Activated CD8-positive, alpha-beta T cell treated with anti-CD3 and anti-CD28 coated beads, Interleukin-2, amount 10 ng/mL, durations not matched to agents 7 days and 5 days (primary cell): ENCODE measurements around the gene IKZF1. TPM values are rescaled to one million over a fixed set of nuclear protein-coding genes. Genes with fewer than 3 reads are reported as not detected.

Experiments used
- ATAC-seq: fragments of 150-1000 bp; cut with Tn5 transposase; one replicate; pipeline ENCODE4 v1.10.0; 2021; ENCODE audit warnings: moderate library complexity
- CTCF ChIA-PET: fragments of 350-600 bp; sonication (Branson Sonifier 250); formaldehyde crosslinking; loops from one replicate; lab custom pipeline; 2021; ENCODE audit warnings: antibody characterized with exemption; lab: Charles Lee
- POLR2A ChIA-PET: fragments of 350-600 bp; sonication (Branson Sonifier 250); formaldehyde crosslinking; loops from one replicate; lab custom pipeline; 2021; ENCODE audit warnings: antibody characterized with exemption; lab: Charles Lee
- DNase-seq: peaks from one replicate; pipeline ENCODE4 v3.0.0-alpha.2; 2020
- H3K27ac Mint-ChIP-seq: one replicate; pipeline ENCODE4 v1.8.0; 2021; ENCODE audit warnings: mild to moderate bottlenecking, mixed read lengths
- H3K27me3 Mint-ChIP-seq: one replicate; pipeline ENCODE4 v1.8.0; 2021; ENCODE audit warnings: low read depth, mixed read lengths
- H3K36me3 Mint-ChIP-seq: one replicate; pipeline ENCODE4 v1.8.0; 2021; ENCODE audit warnings: low read depth, mixed read lengths
- H3K4me1 Mint-ChIP-seq: one replicate; pipeline ENCODE4 v1.8.0; 2021; ENCODE audit warnings: low read depth, mixed read lengths
- H3K4me3 Mint-ChIP-seq: one replicate; pipeline ENCODE4 v1.8.0; 2021; ENCODE audit warnings: mild to moderate bottlenecking, mixed read lengths
- H3K9me3 Mint-ChIP-seq: one replicate; pipeline ENCODE4 v1.8.0; 2022; ENCODE audit warnings: mixed read lengths; ENCODE audit not compliant: insufficient read depth
- total RNA-seq, 2 experiments: library from RNA; stranded (reverse); gene quantifications; one replicate each; pipeline ENCODE4 v1.2.3, GENCODE V29; 2021

The IKZF1 gene
- total RNA-seq, 2 experiments from 2014 or later = 370 to 374 TPM

- peaks cover 39% of the 10 kb centered on the region for H3K4me1 Mint-ChIP-seq
- DNase-seq (no peak), ATAC-seq (no peak)
- peaks cover 2% of the 10 kb centered on the region for H3K36me3 Mint-ChIP-seq
- H3K27me3 Mint-ChIP-seq = no peaks in the 10 kb centered on the region
- H3K4me3 Mint-ChIP-seq = no peak overlapping the region
- ChIA-PET POLR2A (interaction anchor here (0.6 to 1.5 kb wide), 2 partner anchors 32 to 33 kb away, joined by 3 to 4 read pairs; no protein-coding TSS in a partner anchor), CTCF (interaction anchor here (1.0 to 2.1 kb wide), 4 partner anchors 12 to 94 kb away, joined by 3 to 9 read pairs (median 5); no protein-coding TSS in a partner anchor)
- H3K27ac Mint-ChIP-seq = no peak overlapping the region
- no peaks in the 10 kb centered on the region for H3K9me3 Mint-ChIP-seq
Observed at GRCh38 chr7:50298811-50299562, 5.5 kb upstream of the IKZF1 start.

DNA sequence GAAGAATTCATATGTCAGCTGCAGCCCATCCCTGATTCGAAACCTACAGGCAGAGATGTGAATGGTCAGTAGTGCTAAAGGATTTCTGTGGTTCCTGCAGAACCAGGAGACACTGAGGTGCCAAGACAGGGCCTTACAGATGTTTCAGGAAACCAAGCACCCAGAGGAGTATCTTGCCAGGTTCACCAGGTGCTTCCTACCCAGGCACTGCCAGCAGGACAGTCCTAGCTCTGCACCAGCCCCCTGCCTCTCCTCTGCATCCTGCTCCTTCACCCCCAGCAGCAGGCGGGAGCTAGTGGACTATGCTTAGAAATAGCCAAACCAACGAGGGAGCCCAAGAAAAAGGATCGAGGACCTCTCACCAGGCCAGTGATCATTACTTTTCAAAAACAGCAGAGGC, 4.2 kb upstream of the IKZF1 start:
- peaks cover 39% of the 10 kb centered on the region for H3K4me1 Mint-ChIP-seq
- H3K4me3 Mint-ChIP-seq = peak overlapping the region; percentile 16
- no peak overlapping the region for H3K27ac Mint-ChIP-seq
- no peaks in the 10 kb centered on the region for H3K9me3 Mint-ChIP-seq
- H3K27me3 Mint-ChIP-seq = no peaks in the 10 kb centered on the region
- POLR2A ChIA-PET = interaction anchor here (0.6 to 1.5 kb wide), 3 partner anchors 18 to 35 kb away, joined by 3 to 4 read pairs (median 3); no protein-coding TSS in a partner anchor
- peaks cover 7% of the 10 kb centered on the region for H3K36me3 Mint-ChIP-seq
- DNase-seq (no peak), ATAC-seq (no peak)
- CTCF ChIA-PET = interaction anchor here (0.7 to 2.2 kb wide), 8 partner anchors 8 to 116 kb away, joined by 3 to 10 read pairs (median 4); no protein-coding TSS in a partner anchor

GRCh38 chr7:50302486-50303334, 1.8 kb upstream of the IKZF1 start:
- peaks cover 39% of the 10 kb centered on the region for H3K4me1 Mint-ChIP-seq
- peaks cover 30% of the 10 kb centered on the region for H3K36me3 Mint-ChIP-seq
- ATAC-seq (no peak), DNase-seq (no peak)
- peak overlapping the region; percentile 73 for H3K4me3 Mint-ChIP-seq
- no peaks in the 10 kb centered on the region for H3K9me3 Mint-ChIP-seq
- H3K27me3 Mint-ChIP-seq = no peaks in the 10 kb centered on the region
- ChIA-PET CTCF (interaction anchor here (1.0 kb wide), 1 partner anchor 66 kb away, joined by 3 read pairs; no protein-coding TSS in a partner anchor), POLR2A (no interaction called here)
- H3K27ac Mint-ChIP-seq = peak overlapping the region; percentile 79

DNA sequence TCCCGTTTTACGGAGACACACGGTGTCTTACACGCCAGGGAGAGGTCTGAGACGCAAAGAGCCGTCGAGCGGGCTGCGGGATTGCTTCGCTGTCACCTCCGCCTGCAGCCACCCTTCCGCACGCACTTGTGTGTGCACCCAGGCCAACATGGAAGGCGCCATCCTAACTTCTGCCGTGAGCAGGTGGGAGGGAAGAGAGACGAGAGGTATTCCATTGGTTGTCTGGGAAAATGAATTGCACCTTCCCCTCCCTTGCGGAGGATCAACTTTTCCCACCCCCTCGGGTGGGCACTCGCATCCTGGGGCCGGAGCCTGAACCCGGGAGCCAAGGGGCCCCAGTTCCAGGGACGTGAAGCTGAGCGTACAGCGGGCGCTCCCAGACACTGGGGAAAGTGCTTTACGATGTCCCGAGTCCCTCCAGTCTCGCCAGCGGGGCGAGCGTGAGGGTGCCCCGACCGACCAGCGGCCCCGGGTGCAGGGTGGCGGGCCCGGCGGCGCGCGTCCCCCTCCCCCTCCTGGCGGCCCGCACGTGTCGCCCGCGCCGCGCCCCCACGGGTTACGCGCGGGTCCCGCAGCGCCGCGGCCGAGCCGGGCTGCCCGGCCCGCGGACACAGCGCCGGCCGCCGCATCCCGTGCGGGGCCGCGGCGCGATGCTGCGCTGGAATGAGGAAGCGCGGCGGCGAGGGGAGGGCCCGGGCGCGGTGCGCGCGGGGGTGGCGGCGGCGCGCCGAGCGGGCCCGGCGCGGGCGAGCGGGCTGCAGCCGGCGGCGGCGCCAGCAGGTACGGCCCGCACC, 984 bp upstream of the IKZF1 start:
- H3K27ac Mint-ChIP-seq = peak overlapping the region; percentile 79
- ATAC-seq (peak; percentile 30), DNase-seq (no peak)
- H3K36me3 Mint-ChIP-seq = peaks cover 38% of the 10 kb centered on the region
- peaks cover 39% of the 10 kb centered on the region for H3K4me1 Mint-ChIP-seq
- CTCF ChIA-PET = interaction anchor here (1.0 kb wide), 1 partner anchor 65 kb away, joined by 3 read pairs; no protein-coding TSS in a partner anchor
- peak overlapping the region; percentile 73 for H3K4me3 Mint-ChIP-seq
- POLR2A ChIA-PET = interaction anchor here (2.0 kb wide), 1 partner anchor 158 kb away, joined by 6 read pairs; no protein-coding TSS in a partner anchor
- H3K27me3 Mint-ChIP-seq = no peaks in the 10 kb centered on the region
- H3K9me3 Mint-ChIP-seq = no peaks in the 10 kb centered on the region

- Mint-ChIP-seq H3K9me3 (no peaks in the 10 kb centered on the region), H3K36me3 (peaks cover 54% of the 10 kb centered on the region), H3K27ac (peak overlapping the region; percentile 98), H3K4me3 (peak overlapping the region; percentile 92), H3K4me1 (peaks cover 31% of the 10 kb centered on the region), H3K27me3 (no peaks in the 10 kb centered on the region)
- CTCF ChIA-PET = interaction anchor here (0.8 to 12.9 kb wide), 18 partner anchors 9 to 160 kb away, joined by 3 to 197 read pairs (median 4); no protein-coding TSS in a partner anchor
- POLR2A ChIA-PET = interaction anchor here (0.5 to 11.8 kb wide), 24 partner anchors 9 to 159 kb away, joined by 3 to 142 read pairs (median 6); no protein-coding TSS in a partner anchor
- DNase-seq (peak; percentile 78), ATAC-seq (peak; percentile 60)
Observed at GRCh38 chr7:50304911-50305582, 531 bp downstream of the IKZF1 start.

GRCh38 chr7:50305583-50306493, 1.3 kb downstream of the IKZF1 start:
- ATAC-seq (no peak), DNase-seq (no peak)
- Mint-ChIP-seq H3K27me3 (no peaks in the 10 kb centered on the region), H3K4me3 (peak overlapping the region; percentile 92), H3K27ac (peak overlapping the region; percentile 98), H3K4me1 (peaks cover 24% of the 10 kb centered on the region), H3K9me3 (no peaks in the 10 kb centered on the region), H3K36me3 (peaks cover 62% of the 10 kb centered on the region)
- POLR2A ChIA-PET = interaction anchor here (0.5 to 11.8 kb wide), 27 partner anchors 9 to 160 kb away, joined by 3 to 142 read pairs (median 6); no protein-coding TSS in a partner anchor
- CTCF ChIA-PET = interaction anchor here (0.7 to 12.9 kb wide), 21 partner anchors 8 to 161 kb away, joined by 3 to 197 read pairs (median 4); no protein-coding TSS in a partner anchor

DNA sequence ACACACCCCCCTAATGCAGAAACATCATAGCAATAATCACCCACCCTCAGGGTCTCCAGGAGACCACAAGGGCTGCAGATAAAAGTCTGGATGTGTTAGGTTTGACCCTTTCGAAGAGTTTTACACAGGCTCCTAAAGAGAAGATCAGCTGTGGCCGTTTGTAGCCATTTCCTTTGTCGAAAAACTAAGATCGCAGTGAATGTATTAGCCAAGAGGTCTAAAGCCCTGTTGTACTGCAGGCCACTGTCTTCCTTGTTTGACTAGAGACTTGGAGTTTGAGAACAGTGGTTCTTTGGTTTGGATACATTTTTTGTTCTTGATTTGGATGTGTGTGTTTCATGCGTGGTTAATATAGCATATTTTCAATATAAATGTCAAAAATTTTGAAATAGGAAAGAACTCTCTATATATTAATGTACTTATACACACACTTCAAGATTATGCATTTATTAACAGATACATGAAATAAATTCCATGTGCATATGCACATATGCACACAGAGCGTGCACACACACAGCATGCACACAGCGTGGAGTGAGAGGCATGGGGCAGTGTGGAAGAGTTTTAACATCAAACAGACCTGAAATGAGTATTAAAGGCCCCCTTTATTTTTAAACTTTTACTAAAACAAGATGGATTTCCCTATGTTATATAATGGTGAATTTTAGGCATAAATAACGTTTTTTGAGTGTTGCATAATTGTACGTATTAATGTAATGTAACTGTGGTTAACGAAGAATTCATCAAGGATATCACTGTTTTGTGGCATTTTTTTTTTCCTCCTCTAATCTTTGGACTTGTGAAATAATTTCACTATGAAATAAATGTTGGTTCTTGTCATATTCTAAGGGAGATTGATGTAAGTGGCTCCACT, 2.2 kb downstream of the IKZF1 start:
- Mint-ChIP-seq H3K4me3 (peak overlapping the region; percentile 92), H3K36me3 (peaks cover 70% of the 10 kb centered on the region), H3K9me3 (no peaks in the 10 kb centered on the region), H3K27me3 (no peaks in the 10 kb centered on the region), H3K4me1 (peaks cover 17% of the 10 kb centered on the region), H3K27ac (peak overlapping the region; percentile 98)
- no peak for DNase-seq
- ChIA-PET CTCF (interaction anchor here (0.7 to 12.9 kb wide), 18 partner anchors 9 to 162 kb away, joined by 3 to 197 read pairs (median 6); no protein-coding TSS in a partner anchor), POLR2A (interaction anchor here (0.5 to 11.8 kb wide), 17 partner anchors 10 to 163 kb away, joined by 3 to 142 read pairs (median 5); no protein-coding TSS in a partner anchor)
- no peak for ATAC-seq

GRCh38 chr7:50307368-50308032, 3.0 kb downstream of the IKZF1 start:
- ChIA-PET POLR2A (interaction anchor here (0.5 to 11.8 kb wide), 18 partner anchors 9 to 164 kb away, joined by 3 to 142 read pairs (median 5); no protein-coding TSS in a partner anchor), CTCF (interaction anchor here (0.9 to 12.9 kb wide), 18 partner anchors 8 to 154 kb away, joined by 3 to 197 read pairs (median 6); no protein-coding TSS in a partner anchor)
- H3K9me3 Mint-ChIP-seq = no peaks in the 10 kb centered on the region
- DNase-seq = peak; percentile 83
- H3K36me3 Mint-ChIP-seq = peaks cover 78% of the 10 kb centered on the region
- no peaks in the 10 kb centered on the region for H3K27me3 Mint-ChIP-seq
- peak overlapping the region; percentile 92 for H3K4me3 Mint-ChIP-seq
- peak; percentile 27 for ATAC-seq
- peak overlapping the region; percentile 98 for H3K27ac Mint-ChIP-seq
- peaks cover 17% of the 10 kb centered on the region for H3K4me1 Mint-ChIP-seq
